Measurements from ENCODE around the gene RANBP3. TPM values are rescaled to one million over a fixed set of nuclear protein-coding genes. Genes with fewer than 3 reads are reported as not detected.

The RANBP3 gene
- total and polyA plus RNA-seq, 4 donors: 33.6 to 67.7 (median 54.9) TPM

GRCh38 chr19:5947435-5947834 lies 30.5 kb downstream of the RANBP3 start:
- ATAC-seq (ENCODE audit: insufficient read depth, low FRiP score) (peak; percentile 29), DNase-seq (peak; percentile 71 to 82 (median 78))
- no peaks in the 10 kb centered on the region for H3K9me3 ChIP-seq (ENCODE audit: control insufficient read depth in 4 of 4, insufficient read depth in 3 of 4, low read length in 3 of 4)
- WGBS, 2 donors: 27 to 51% methylated on average over 13 of the region's 13 CpGs
- H3K36me3 ChIP-seq (ENCODE audit: control insufficient read depth in 4 of 4, insufficient read depth in 4 of 4, low read length in 4 of 4): peaks cover 0 to 5% (median 3%) of the 10 kb centered on the region in 4 donors
- no peak for TF ChIP-seq CTCF (IDR thresholded peaks at IDR 0.05; ENCODE audit: control extremely low read depth, extremely low read depth)
- peak overlapping the region in 1 of 2 donors; percentile 33 for H3K27ac ChIP-seq (ENCODE audit: low read depth in 1 of 2, low read length in 1 of 2)
- H3K4me1 ChIP-seq (ENCODE audit: control insufficient read depth in 5 of 5, insufficient read depth in 5 of 5, low read length in 5 of 5): peaks cover 16 to 73% (median 35%) of the 10 kb centered on the region in 5 donors
- peak overlapping the region in 1 of 2 donors; percentile 24 for H3K9ac ChIP-seq (ENCODE audit: insufficient read depth in 1 of 2, low read length in 2 of 2)
- H3K4me3 ChIP-seq: no peak overlapping the region
- no peaks in the 10 kb centered on the region for H3K27me3 ChIP-seq (ENCODE audit: control insufficient read depth in 3 of 3, insufficient read depth in 3 of 3, low read length in 2 of 3)

- no peak overlapping the region for H3K4me3 ChIP-seq
- H3K9ac ChIP-seq (ENCODE audit: insufficient read depth in 1 of 2, low read length in 2 of 2): no peak overlapping the region
- H3K27me3 ChIP-seq (ENCODE audit: control insufficient read depth in 3 of 3, insufficient read depth in 3 of 3, low read length in 2 of 3): no peaks in the 10 kb centered on the region
- H3K9me3 ChIP-seq (ENCODE audit: control insufficient read depth in 4 of 4, insufficient read depth in 3 of 4, low read length in 3 of 4): no peaks in the 10 kb centered on the region
- peaks cover 0 to 56% (median 23%) of the 10 kb centered on the region in 5 donors for H3K4me1 ChIP-seq (ENCODE audit: control insufficient read depth in 5 of 5, insufficient read depth in 5 of 5, low read length in 5 of 5)
- peaks cover 3 to 21% (median 16%) of the 10 kb centered on the region in 4 donors for H3K36me3 ChIP-seq (ENCODE audit: control insufficient read depth in 4 of 4, insufficient read depth in 4 of 4, low read length in 4 of 4)
- ATAC-seq (ENCODE audit: insufficient read depth, low FRiP score): no peak
- no peak for DNase-seq
- H3K27ac ChIP-seq (ENCODE audit: low read depth in 1 of 2, low read length in 1 of 2): no peak overlapping the region
- TF ChIP-seq CTCF (IDR thresholded peaks at IDR 0.05; ENCODE audit: control extremely low read depth, extremely low read depth): no peak
- WGBS, 2 donors: 77 to 80% methylated on average over 10 of the region's 10 CpGs
Measured at GRCh38 chr19:5943623-5944022, 34.3 kb downstream of the RANBP3 start.

GRCh38 chr19:5943045-5943444 lies 34.9 kb downstream of the RANBP3 start:
- no peak for TF ChIP-seq CTCF (IDR thresholded peaks at IDR 0.05; ENCODE audit: control extremely low read depth, extremely low read depth)
- WGBS, 2 donors: 83 to 85% methylated on average over 10 of the region's 10 CpGs
- Histone ChIP-seq H3K4me3 (no peak overlapping the region), H3K9me3 (ENCODE audit: control insufficient read depth in 4 of 4, insufficient read depth in 3 of 4, low read length in 3 of 4) (no peaks in the 10 kb centered on the region), H3K27ac (ENCODE audit: low read depth in 1 of 2, low read length in 1 of 2) (no peak overlapping the region), H3K4me1 (ENCODE audit: control insufficient read depth in 5 of 5, insufficient read depth in 5 of 5, low read length in 5 of 5) (peaks cover 0 to 52% (median 20%) of the 10 kb centered on the region in 5 donors), H3K27me3 (ENCODE audit: control insufficient read depth in 3 of 3, insufficient read depth in 3 of 3, low read length in 2 of 3) (no peaks in the 10 kb centered on the region), H3K9ac (ENCODE audit: insufficient read depth in 1 of 2, low read length in 2 of 2) (no peak overlapping the region), H3K36me3 (ENCODE audit: control insufficient read depth in 4 of 4, insufficient read depth in 4 of 4, low read length in 4 of 4) (peaks cover 3 to 21% (median 16%) of the 10 kb centered on the region in 4 donors)
- no peak for ATAC-seq (ENCODE audit: insufficient read depth, low FRiP score)
- DNase-seq: peak in 1 of 3 donors; percentile 63

- ATAC-seq (ENCODE audit: insufficient read depth, low FRiP score) (no peak), DNase-seq (no peak)
- H3K9me3 ChIP-seq (ENCODE audit: control insufficient read depth in 4 of 4, insufficient read depth in 3 of 4, low read length in 3 of 4): no peaks in the 10 kb centered on the region
- H3K4me3 ChIP-seq: no peak overlapping the region
- H3K27me3 ChIP-seq (ENCODE audit: control insufficient read depth in 3 of 3, insufficient read depth in 3 of 3, low read length in 2 of 3): no peaks in the 10 kb centered on the region
- peaks cover 0 to 52% (median 13%) of the 10 kb centered on the region in 5 donors for H3K4me1 ChIP-seq (ENCODE audit: control insufficient read depth in 5 of 5, insufficient read depth in 5 of 5, low read length in 5 of 5)
- 86 to 92% methylated on average over 11 of the region's 11 CpGs for WGBS, 2 donors
- TF ChIP-seq CTCF (IDR thresholded peaks at IDR 0.05; ENCODE audit: control extremely low read depth, extremely low read depth): no peak
- H3K27ac ChIP-seq (ENCODE audit: low read depth in 1 of 2, low read length in 1 of 2): no peak overlapping the region
- H3K9ac ChIP-seq (ENCODE audit: insufficient read depth in 1 of 2, low read length in 2 of 2): no peak overlapping the region
- peaks cover 3 to 26% (median 17%) of the 10 kb centered on the region in 4 donors for H3K36me3 ChIP-seq (ENCODE audit: control insufficient read depth in 4 of 4, insufficient read depth in 4 of 4, low read length in 4 of 4)
Measured at GRCh38 chr19:5941673-5942072, 36.3 kb downstream of the RANBP3 start.

Data from lung (tissue), 12 donors.